Inflammatory macrophage treated with lipopolysaccharide for 4 hours (primary cell): ENCODE measurements around the gene OTOF.
A peak's percentile ranks its signal among the peaks of the same experiment; 100 is the strongest.

Experiments
- DNase-seq: peaks from one replicate; pipeline ENCODE4 v3.0.0-alpha.2; 2020

OTOF gene

GRCh38 chr2:26444236-26444635 lies 33.7 kb downstream of the OTOF start:
- no peak for DNase-seq

- DNase-seq = no peak
Observed at GRCh38 chr2:26442707-26443106, 35.2 kb downstream of the OTOF start.

GRCh38 chr2:26442301-26442700 lies 35.6 kb downstream of the OTOF start:
- DNase-seq = no peak

GRCh38 chr2:26438926-26439325 lies 39.0 kb downstream of the OTOF start:
- no peak for DNase-seq

- DNase-seq = no peak
Observed at GRCh38 chr2:26438526-26438925, 39.4 kb downstream of the OTOF start.

GRCh38 chr2:26435106-26435505 lies 42.8 kb downstream of the OTOF start:
- DNase-seq = no peak

- no peak for DNase-seq
Observed at GRCh38 chr2:26432859-26433258, 45.1 kb downstream of the OTOF start.

- no peak for DNase-seq
Observed at GRCh38 chr2:26432363-26432762, 45.6 kb downstream of the OTOF start.

- DNase-seq = no peak
Observed at GRCh38 chr2:26430826-26431225, 47.1 kb downstream of the OTOF start.

GRCh38 chr2:26429779-26430578 lies 47.9 kb downstream of the OTOF start:
- no peak for DNase-seq

- DNase-seq = no peak
Observed at GRCh38 chr2:26428846-26429245, 49.1 kb downstream of the OTOF start.

- DNase-seq = no peak
Observed at GRCh38 chr2:26424221-26424620, 53.7 kb downstream of the OTOF start.

- DNase-seq = no peak
Observed at GRCh38 chr2:26423750-26424149, 54.2 kb downstream of the OTOF start.

GRCh38 chr2:26422947-26423629 lies 54.8 kb downstream of the OTOF start:
- DNase-seq = no peak

- no peak for DNase-seq
Observed at GRCh38 chr2:26421961-26422360, 56.0 kb downstream of the OTOF start.

- DNase-seq = peak; percentile 65
Observed at GRCh38 chr2:26414311-26414710, 63.6 kb downstream of the OTOF start.

- DNase-seq = peak; percentile 97
Observed at GRCh38 chr2:26412091-26412673, 65.7 kb downstream of the OTOF start.

GRCh38 chr2:26411419-26411818 lies 66.5 kb downstream of the OTOF start:
- no peak for DNase-seq

GRCh38 chr2:26410764-26411243 lies 67.1 kb downstream of the OTOF start:
- DNase-seq = peak; percentile 29

GRCh38 chr2:26409785-26410184 lies 68.1 kb downstream of the OTOF start:
- no peak for DNase-seq

- no peak for DNase-seq
Observed at GRCh38 chr2:26407526-26407925, 70.4 kb downstream of the OTOF start.
